ENCODE data around the gene NADSYN1.
"Not testable (repeated sequence)": the region's sequence is repeated elsewhere in the genome, so short reads cannot be mapped to it uniquely, and the experiment has no call there.

NADSYN1 gene

DNA sequence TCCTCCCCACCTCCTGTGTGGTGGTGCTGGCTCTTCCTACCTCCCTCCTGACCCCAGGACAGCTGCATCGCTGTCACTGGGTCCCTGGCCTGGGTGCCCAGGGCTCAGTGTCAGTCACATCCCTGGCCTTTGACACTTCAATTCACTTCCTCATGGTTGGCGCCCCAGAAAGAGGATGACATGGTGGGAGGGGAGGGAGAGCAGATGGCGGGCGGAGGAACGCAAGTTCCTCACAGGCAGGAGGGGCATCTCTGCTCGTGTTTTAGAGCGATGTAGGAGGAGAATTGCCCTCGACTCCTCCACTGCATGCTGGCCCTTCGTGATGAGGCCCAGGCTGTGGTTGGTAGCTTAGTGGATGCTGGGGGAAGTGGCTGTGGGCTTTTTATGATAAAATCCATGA is 38.9 kb downstream of the NADSYN1 start:
- DNase-seq, result no peak

GRCh38 chr11:71495286-71496230 is 42.6 kb downstream of the NADSYN1 start:
- DNase-seq, result no peak

DNA sequence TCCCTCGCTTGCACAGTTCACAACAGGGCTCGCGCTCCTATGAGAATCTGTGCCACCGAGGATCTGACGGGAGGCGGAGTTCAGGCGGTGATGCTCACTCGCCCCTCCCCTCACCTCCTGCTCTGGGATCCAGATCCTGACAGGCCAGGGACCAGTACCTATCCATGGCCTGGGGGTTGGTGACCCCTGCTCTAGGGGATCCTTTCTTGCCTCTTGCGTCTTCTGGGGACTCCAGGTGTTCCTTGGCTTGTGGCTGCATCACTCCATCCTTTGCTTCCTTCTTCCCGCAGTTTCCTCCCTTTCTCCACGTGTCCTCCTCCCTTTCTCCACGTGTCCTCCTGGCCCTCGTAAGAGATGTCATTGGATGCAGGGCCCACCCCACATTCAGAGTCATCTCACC is 43.4 kb downstream of the NADSYN1 start:
- DNase-seq, result no peak

DNA sequence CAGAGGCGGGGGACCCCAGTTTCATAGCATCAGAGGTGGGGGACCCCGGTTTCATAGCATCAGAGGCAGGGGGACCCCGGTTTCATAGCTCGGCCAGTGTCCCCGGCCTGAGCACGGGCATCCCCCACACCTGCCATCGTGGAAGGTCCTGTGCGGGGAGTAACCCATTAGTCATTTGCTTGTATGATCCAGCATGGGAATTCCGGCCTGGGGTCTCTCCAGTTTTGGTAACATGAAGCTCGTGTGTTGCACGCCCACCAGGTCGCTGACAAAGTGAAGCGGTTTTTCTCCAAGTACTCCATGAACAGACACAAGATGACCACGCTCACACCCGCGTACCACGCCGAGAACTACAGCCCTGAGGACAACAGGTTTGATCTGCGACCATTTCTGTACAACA is 45.1 kb downstream of the NADSYN1 start:
- no peak for DNase-seq

GRCh38 chr11:71499125-71499524 is 46.1 kb downstream of the NADSYN1 start:
- no peak for DNase-seq

DNA sequence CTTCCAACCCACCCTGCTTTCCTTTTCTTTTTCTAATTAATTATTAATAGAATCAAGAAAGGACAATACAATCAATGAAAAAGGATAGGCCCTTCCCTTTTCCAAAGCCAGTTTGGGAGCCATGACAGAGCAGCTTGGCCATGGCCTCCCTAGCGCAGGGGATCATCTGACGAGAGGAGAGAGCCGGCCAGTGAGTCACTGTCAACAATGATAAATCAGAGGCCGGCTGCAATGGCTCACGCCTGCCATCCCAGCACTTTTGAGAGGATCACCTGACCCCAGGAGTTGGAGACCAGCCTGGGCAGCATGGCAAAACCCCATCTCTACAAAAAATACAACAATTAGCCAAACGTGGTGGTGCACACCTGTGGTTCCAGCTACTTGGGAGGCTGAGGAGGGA is 46.5 kb downstream of the NADSYN1 start:
- no peak for DNase-seq

GRCh38 chr11:71500601-71501021 is 47.6 kb downstream of the NADSYN1 start:
- no peak for DNase-seq

DNA sequence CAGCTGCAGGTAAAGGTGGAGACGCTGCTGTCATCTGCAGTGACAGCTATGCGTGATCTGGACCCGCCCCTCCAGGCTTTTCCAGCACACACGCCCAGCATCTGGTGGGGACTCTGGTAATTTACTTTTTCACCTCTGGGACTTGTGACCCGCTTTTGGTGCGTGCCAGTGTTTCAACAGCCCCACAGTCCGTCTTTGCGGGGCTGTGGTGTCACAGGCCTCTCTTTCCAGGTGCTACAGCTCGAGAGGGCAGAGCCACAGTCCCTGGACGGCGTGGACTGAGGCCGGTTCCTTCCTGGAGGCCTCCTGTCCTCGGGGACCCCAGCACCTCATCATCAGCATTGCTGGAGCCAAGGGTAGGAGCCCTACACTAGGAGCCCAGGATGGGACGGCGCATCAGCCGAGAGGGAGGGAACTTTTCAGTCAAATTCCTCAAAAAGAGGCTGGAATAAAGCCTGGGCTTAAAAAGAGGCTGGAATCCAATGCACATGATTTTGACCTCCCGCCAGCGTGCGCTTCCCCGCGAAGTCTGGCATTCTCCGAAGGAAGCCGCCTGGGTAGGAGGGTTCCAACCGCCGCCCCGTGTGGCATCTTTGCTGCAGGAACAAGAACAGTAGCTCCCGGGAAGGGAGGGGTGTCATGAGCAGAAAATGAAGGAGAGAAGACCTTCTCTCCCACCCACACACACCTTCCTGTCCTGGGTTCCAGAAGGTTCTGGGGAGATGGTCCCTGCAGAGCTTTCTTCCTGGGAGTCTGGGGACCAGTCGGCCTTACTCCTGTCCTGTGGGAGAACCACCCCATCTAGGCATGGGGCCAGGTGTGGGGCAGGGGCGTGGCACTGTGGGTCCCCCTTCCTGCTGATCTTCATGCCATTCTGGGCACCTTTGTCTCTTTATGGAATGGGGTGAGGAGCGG is 48.3 kb downstream of the NADSYN1 start:
- no peak for DNase-seq

DNA sequence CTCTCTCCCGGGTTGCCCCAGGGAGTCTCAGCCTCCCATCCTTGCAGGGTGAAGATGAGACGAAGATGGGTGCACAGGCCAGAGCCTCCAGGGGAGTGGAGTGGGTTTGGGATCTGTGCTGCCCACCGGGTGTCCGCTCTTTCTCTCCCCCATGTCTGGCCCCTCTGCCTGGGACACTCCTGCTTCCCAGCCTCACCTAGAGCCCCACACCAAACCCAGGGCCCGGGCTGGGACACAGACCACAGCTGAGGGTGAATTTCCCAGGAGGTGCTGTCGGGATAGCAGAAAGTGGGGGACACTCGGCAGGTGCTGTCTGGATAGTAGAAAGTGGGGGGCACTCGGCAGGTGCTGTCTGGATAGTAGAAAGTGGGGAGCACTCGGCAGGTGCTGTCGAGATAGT is 49.0 kb downstream of the NADSYN1 start:
- no peak for DNase-seq

DNA sequence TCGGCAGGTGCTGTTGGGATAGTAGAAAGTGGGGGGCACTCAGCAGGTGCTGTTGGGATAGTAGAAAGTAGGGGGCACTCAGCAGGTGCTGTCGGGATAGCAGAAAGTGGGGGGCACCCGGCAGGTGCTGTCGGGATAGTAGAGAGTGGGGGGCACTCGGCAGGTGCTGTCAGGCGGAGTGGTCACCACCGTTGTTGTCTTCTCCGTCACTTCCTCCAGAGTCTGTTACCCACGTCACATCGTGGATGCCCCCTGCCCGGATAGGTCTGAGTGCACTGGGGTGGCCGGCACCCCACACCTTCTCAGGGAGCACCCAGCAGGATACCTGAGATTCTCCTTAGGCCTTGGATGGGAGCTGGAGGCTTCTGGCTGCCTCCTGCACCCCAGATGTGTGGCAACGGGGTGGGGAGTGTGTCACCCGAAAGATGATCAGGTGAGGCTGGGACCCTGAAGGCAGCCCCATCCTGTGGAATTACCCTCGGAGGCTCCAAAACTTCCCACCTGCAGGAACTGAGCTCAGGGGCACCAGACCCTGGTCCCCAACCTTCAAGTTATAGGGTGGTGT is 50.0 kb downstream of the NADSYN1 start:
- DNase-seq, result no peak

- DNase-seq, result no peak
Observed at GRCh38 chr11:71504531-71504930, 51.5 kb downstream of the NADSYN1 start.

DNA sequence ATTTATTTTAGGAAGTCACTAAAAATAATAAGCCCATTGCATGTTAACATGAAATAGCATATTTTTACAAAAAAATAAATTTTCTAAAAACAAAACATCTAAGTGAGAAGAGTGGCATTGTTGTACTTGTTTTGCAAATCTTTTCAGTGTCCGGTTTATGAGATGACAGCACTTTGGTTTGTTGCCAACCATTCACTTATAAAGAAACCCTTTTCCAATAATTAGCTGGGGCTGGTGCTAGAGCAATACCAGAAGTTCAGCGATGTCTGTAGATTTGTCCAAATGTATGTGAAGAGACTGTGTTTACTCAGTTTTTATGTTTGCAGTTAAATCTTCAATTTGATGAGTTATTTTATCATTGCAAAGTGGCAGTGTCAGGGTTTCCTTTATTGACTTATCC is 52.0 kb downstream of the NADSYN1 start:
- DNase-seq, result no peak

DNA sequence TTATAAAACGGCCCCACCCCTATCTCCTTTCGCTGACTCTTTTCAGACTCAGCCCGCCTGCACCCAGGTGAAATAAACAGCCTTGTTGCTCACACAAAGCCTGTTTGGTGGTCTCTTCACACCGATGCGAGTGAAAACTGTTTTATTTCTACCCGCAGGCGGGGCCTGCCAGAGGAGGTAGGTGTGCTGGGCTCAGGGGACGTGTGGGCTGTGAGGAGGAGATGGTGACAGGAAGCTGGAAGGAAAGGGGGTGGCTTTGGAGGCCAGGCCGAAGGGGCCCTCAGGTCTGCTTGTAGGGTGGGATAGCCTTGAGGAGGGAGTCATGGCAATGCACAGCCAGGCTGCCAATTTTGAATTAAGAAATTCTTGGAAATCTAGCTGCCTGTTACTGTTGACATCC is 52.8 kb downstream of the NADSYN1 start:
- no peak for DNase-seq

DNA sequence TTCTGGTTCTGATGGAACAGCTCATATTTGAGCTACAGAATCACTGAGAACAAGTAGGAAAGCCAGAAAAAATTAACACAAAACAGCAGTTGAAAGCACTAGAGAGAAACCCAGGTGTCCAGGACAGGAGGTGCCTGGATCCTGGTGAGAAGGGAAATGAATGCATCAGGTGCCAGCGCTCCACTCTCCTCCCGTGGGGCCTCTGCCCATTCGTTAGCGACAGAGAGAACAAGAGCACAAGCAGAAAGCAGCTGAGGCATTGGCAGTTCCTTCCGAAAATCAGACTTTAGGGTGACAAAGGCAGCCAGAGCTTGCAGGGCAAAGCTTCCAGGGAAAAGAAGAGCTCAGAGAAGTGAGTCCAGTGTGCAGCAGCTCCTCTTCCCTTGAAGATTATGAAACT is 54.1 kb downstream of the NADSYN1 start:
- no peak for DNase-seq

- no peak for DNase-seq
Observed at GRCh38 chr11:71518506-71519471, 65.8 kb downstream of the NADSYN1 start.

GRCh38 chr11:71519546-71519945 is 66.5 kb downstream of the NADSYN1 start:
- DNase-seq, result no peak

DNA sequence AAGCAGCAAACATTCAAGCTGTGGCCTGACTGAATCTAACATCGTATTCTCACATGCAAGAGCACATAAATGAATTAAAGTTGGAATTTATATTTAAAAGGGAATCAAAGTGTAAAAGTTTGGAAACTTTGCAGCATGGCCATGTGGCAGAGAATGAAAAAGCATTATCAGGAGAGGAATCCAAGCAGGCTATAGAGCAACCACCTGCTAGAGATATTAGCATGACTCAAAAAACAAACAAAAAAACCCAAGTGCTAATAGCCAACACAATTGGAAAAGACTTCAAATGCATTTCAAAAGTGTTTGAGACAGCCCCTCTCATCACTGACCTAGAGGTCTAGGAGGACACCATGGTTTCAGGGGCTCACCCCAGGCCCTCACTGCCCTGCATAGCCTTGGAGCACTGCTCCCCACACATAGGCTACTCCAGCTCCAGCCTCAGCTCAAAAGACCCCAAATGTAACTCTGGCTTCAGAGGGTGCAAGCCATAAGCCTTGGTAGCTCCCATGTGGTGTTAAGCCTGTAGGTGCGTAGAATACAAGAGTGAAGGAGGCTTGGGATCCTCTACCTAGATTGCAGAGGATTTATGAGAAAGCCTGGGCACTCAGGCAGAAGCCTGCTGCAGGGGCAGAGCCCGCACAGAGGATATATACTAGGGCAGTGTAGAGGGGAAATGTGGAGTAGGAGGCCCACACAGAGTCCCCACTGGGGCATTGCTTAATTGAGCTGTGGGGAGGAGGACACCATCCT is 72.4 kb downstream of the NADSYN1 start:
- DNase-seq, result no peak

GRCh38 chr11:71525938-71526495 is 73.0 kb downstream of the NADSYN1 start:
- no peak for DNase-seq

DNA sequence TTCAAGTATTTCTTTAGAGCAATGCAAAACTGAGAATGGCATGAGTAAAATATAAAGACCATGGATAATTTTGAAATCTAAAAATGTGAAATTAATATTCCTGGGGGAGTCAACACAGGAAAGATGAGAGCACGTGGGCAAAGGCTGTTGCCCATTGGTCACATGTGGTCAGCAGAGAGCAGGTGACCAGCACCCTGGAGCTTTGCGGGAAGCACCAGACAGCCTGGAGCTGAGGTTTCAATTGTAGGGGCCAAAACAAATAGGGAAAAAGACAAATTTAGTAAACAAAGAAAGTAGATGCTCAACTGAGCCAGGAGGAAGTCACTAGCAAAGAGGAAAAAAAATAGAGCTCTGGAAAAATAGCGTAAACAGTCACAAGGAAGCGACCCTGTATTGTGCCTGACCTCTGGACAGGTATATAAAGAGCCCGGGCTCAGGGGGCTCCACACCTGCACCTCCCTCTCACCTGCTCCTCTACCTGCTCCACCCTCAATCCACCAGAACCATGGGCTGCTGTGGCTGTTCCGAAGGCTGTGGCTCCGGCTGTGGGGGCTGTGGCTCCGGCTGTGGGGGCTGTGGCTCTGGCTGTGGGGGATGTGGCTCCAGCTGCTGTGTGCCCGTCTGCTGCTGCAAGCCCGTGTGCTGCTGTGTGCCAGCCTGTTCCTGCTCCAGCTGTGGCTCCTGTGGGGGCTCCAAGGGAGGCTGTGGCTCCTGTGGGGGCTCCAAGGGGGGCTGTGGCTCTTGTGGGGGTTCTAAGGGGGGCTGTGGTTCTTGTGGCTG is 74.0 kb downstream of the NADSYN1 start, which contains the start of gene KRTAP5-7:
KRTAP5-7 (plus strand) TSS at position 472 of the 780 bp plus-strand sequence; CDS start at position 506, 34 bp downstream.
- not testable (repeated sequence) for DNase-seq
